ENCODE measurements around the gene HUS1B.

Gene HUS1B

DNA sequence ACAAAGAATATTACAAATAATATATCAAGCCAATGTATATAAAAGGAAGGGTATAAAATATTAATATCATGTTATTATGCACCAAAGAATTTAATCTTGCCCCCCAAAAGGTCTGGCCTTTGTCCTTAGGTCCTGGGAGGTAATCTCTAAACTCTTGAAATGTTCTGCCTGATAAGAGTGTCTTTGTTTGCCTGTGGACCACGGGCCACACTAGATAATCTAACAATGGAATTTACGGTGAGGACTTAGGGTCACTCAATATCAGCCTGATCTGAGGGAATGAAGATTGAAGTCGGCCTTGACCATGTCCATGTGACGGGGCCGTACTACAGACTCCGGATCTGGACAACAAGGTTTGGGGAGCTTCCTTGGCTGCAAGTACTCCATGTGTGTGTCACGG lies 42.9 kb downstream of the HUS1B start:
- no peak overlapping the region for H3K4me3 ChIP-seq (ENCODE audit: low read depth, low read length)
- no peak for DNase-seq (ENCODE audit: low read depth)
- TF ChIP-seq, protein P1, sequence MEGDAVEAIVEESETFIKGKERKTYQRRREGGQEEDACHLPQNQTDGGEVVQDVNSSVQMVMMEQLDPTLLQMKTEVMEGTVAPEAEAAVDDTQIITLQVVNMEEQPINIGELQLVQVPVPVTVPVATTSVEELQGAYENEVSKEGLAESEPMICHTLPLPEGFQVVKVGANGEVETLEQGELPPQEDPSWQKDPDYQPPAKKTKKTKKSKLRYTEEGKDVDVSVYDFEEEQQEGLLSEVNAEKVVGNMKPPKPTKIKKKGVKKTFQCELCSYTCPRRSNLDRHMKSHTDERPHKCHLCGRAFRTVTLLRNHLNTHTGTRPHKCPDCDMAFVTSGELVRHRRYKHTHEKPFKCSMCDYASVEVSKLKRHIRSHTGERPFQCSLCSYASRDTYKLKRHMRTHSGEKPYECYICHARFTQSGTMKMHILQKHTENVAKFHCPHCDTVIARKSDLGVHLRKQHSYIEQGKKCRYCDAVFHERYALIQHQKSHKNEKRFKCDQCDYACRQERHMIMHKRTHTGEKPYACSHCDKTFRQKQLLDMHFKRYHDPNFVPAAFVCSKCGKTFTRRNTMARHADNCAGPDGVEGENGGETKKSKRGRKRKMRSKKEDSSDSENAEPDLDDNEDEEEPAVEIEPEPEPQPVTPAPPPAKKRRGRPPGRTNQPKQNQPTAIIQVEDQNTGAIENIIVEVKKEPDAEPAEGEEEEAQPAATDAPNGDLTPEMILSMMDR (IDR thresholded peaks at IDR 0.05; ENCODE audit: low read depth, low read length, missing control alignments) = no peak

DNA sequence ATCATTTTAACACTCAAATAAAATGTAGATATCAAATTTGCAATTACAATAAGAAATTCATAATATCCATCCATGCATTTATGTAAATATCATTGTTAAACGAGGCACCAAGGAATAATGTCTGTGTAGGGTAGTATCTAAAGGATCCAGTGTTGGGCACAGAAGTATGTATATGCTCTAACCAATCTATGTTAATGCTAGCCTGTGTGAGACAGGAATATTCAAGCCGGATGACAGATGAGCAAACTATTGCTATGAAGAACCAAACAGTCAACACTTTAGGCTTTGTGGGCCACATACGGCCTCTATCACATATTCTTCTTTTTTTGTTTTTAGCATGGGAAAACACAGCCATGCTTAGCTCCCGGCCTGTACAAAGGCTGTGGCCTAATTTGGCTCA lies 45.0 kb downstream of the HUS1B start:
- DNase-seq (ENCODE audit: low read depth) = no peak
- TF ChIP-seq, protein P1 (IDR thresholded peaks at IDR 0.05; ENCODE audit: low read depth, low read length, missing control alignments) = no peak
- no peak overlapping the region for H3K4me3 ChIP-seq (ENCODE audit: low read depth, low read length)

DNA sequence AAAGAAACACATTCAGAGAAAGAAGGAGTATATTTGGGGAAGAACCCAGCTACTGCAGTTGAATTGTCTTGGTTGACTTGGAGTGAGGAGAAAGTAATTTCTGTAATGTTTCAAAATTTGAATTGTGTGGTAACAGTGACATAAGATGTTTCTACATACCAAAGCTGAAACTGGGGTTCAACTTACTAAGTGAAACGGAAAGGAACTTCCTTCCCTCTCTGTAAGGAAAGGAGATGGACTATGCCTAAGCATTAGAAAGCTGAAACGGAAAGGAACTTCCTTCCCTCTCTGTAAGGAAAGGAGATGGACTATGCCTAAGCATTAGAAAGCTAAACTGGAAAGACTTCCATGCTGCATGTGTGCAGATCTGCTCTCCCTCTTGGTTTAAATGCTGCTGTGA lies 46.0 kb downstream of the HUS1B start:
- H3K4me3 ChIP-seq (ENCODE audit: low read depth, low read length) = no peak overlapping the region
- TF ChIP-seq, protein P1 (IDR thresholded peaks at IDR 0.05; ENCODE audit: low read depth, low read length, missing control alignments) = no peak
- no peak for DNase-seq (ENCODE audit: low read depth)

DNA sequence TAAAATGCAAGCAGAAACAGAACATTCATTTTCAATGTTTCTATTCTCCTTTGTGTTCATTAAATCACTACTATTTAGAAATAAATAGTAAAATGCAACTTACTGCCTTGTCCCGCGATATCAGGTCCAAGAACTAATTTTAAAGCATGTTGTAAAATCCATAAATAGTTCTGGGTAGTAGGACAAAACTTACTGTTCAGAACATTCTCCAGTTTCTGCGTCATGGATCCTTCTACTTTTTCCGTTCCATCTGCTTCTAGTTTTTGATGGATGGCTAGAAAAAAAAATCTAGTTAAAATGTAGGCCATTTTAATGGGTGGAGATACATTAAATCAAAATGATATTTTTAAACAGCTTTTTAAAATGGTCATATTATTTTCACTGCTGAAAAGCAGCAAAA lies 47.0 kb downstream of the HUS1B start:
- no peak for DNase-seq (ENCODE audit: low read depth)
- TF ChIP-seq, protein P1 (IDR thresholded peaks at IDR 0.05; ENCODE audit: low read depth, low read length, missing control alignments) = no peak
- no peak overlapping the region for H3K4me3 ChIP-seq (ENCODE audit: low read depth, low read length)

DNA sequence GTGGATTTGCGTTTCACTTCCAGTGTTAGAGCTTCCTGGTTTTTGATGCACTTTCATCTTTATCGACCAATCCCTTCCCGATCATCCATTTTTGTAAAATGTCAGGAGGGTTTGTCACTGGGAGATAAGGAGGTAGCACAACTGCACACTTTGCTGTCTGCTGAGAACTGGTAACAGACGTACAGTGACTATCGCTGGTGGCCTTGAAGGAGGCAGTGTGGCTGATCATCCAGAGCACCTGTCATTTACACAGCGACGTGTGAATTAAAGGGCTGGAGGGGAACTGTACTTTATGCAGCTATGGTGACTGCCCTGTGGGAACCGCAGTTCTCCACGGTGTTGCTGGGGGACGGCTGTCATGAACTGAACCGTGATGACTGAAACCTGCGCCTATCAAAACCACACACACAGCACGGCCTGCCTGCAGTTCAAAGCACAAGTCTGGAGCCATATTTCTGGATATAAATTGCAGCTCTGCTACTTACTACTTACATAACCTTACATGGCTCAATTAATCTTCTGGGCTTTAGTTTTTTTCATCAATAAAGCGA lies 50.0 kb downstream of the HUS1B start:
- no peak for DNase-seq (ENCODE audit: low read depth)
- H3K4me3 ChIP-seq (ENCODE audit: low read depth, low read length) = no peak overlapping the region
- TF ChIP-seq, protein P1 (IDR thresholded peaks at IDR 0.05; ENCODE audit: low read depth, low read length, missing control alignments) = no peak

Measured in GM12864 (cell line).